Gastroesophageal sphincter (tissue), 4 donors: ENCODE measurements around the gene TULP1. TPM values are rescaled to one million over a fixed set of nuclear protein-coding genes. Genes with fewer than 3 reads are reported as not detected.
A peak's percentile ranks its signal among the peaks of the same experiment; 100 is the strongest.

ENCODE experiments used
- ATAC-seq: fragments of 150-250 bp; one replicate; pipeline ENCODE4 v1.9.1; 2016; ENCODE audit warnings: mild to moderate bottlenecking, moderate library complexity
- H3K27ac ChIP-seq, 4 donors: fragments of 200-600 bp; sonication (generic) in 3 of 4; 1 replicate in 3 of 4; 2 replicates in 1 of 4; pipeline ENCODE4 v1.5.1; 2016 to 2019
- H3K27me3 ChIP-seq: fragments of 200-600 bp; sonication (generic); one replicate; pipeline ENCODE4 v1.5.1; 2019
- H3K36me3 ChIP-seq, 2 donors: fragments of 200-600 bp; sonication (generic); one replicate each; pipeline ENCODE4 v1.5.1; 2019; ENCODE audit warnings: control low read depth in 1 of 2
- H3K4me1 ChIP-seq, 3 donors: fragments of 200-600 bp; sonication (generic); 1 replicate in 2 of 3; 2 replicates in 1 of 3; pipeline ENCODE4 v1.5.1; 2016 to 2019; ENCODE audit warnings: control low read depth in 2 of 3
- H3K4me3 ChIP-seq, 2 donors: fragments of 200-600 bp; sonication (generic); one replicate each; pipeline ENCODE4 v1.5.1; 2019; ENCODE audit warnings: mild to moderate bottlenecking in 1 of 2, moderate library complexity in 1 of 2
- H3K9me3 ChIP-seq, 3 donors: fragments of 200-600 bp; sonication (generic); one replicate each; pipeline ENCODE4 v1.5.1; 2017 to 2019; ENCODE audit warnings: control low read depth in 2 of 3
- CTCF ChIP-seq, 4 experiments: fragments of 200-600 bp in 2 of 4; fragments of 450-650 bp in 2 of 4; sonication (generic) in 1 of 4; IDR thresholded peaks; one replicate each; pipeline ENCODE4 v1.5.1; 2017 to 2019; ENCODE audit warnings: antibody characterized with exemption in 4 of 4, mild to moderate bottlenecking in 2 of 4, moderate library complexity in 2 of 4
- EP300 ChIP-seq: sonication (generic); formaldehyde crosslinking; IDR thresholded peaks from one replicate; pipeline ENCODE4 v1.6.1; 2017; ENCODE audit warnings: antibody characterized with exemption, mild to moderate bottlenecking
- POLR2A ChIP-seq, 2 donors: fragments of 450-650 bp; IDR thresholded peaks; one replicate each; pipeline ENCODE4 v1.6.1; 2017; ENCODE audit warnings: antibody characterized with exemption in 2 of 2, mild to moderate bottlenecking in 2 of 2, moderate library complexity in 1 of 2
- POLR2AphosphoS5 ChIP-seq: sonication (generic); formaldehyde crosslinking; IDR thresholded peaks from one replicate; pipeline ENCODE4 v1.6.1; 2017; ENCODE audit warnings: antibody characterized with exemption
- WGBS, 2 donors: methylation state at CpG; one replicate each; pipeline ENCODE4 v1.1.5; 2018; ENCODE audit warnings: low coverage in 1 of 2; 5-methylcytosine and 5-hydroxymethylcytosine counted together
- total RNA-seq, 4 donors: library from RNA; depleted of rRNA; stranded (reverse); fragments of >200 nt; gene quantifications; one replicate each; pipeline ENCODE4 v1.1.0, GENCODE V29; 2016

TULP1 gene
- total RNA-seq, 4 donors from 2014 or later, result 0.89 TPM; not detected in 3

- Histone ChIP-seq H3K9me3 (no peaks in the 10 kb centered on the region), H3K27me3 (no peaks in the 10 kb centered on the region), H3K4me1 (peaks cover 5 to 100% (median 70%) of the 10 kb centered on the region in 3 donors), H3K4me3 (no peak overlapping the region), H3K27ac (peak overlapping the region; percentile 90 to 100 (median 98)), H3K36me3 (peaks cover 0 to 15% of the 10 kb centered on the region in 2 donors)
- ATAC-seq, result no peak
- TF ChIP-seq CTCF (IDR thresholded peaks at IDR 0.05) (no peak), POLR2AphosphoS5 (no peak), EP300 (no peak), POLR2A (IDR thresholded peaks at IDR 0.05) (no peak)
- WGBS, 2 donors, result 47 to 49% methylated on average over 7 to 9 of the region's 9 CpGs
These were observed 24.2 kb downstream of the TULP1 start for GRCh38 chr6:35488517-35488862.

GRCh38 chr6:35487658-35488516 lies 24.8 kb downstream of the TULP1 start:
- WGBS, 2 donors, result 41 to 63% methylated on average over 2 of the region's 9 CpGs
- peaks cover 0 to 21% of the 10 kb centered on the region in 2 donors for H3K36me3 ChIP-seq
- H3K27me3 ChIP-seq, result no peaks in the 10 kb centered on the region
- H3K9me3 ChIP-seq, result no peaks in the 10 kb centered on the region
- peak overlapping the region; percentile 90 to 100 (median 98) for H3K27ac ChIP-seq
- ATAC-seq, result peak; percentile 29
- TF ChIP-seq EP300, result no peak
- TF ChIP-seq POLR2A (IDR thresholded peaks at IDR 0.05), result no peak
- no peak for TF ChIP-seq CTCF (IDR thresholded peaks at IDR 0.05)
- peak; percentile 57 for TF ChIP-seq POLR2AphosphoS5
- no peak overlapping the region for H3K4me3 ChIP-seq
- H3K4me1 ChIP-seq, result peaks cover 5 to 100% (median 65%) of the 10 kb centered on the region in 3 donors

GRCh38 chr6:35486005-35486925 lies 26.4 kb downstream of the TULP1 start:
- Histone ChIP-seq H3K9me3 (no peaks in the 10 kb centered on the region), H3K4me1 (peaks cover 5 to 98% (median 53%) of the 10 kb centered on the region in 3 donors), H3K27ac (peak overlapping the region; percentile 90 to 100 (median 98)), H3K36me3 (peaks cover 0 to 32% of the 10 kb centered on the region in 2 donors), H3K27me3 (no peaks in the 10 kb centered on the region), H3K4me3 (peak overlapping the region in 1 of 2 donors; percentile 38)
- TF ChIP-seq POLR2A (IDR thresholded peaks at IDR 0.05), result no peak
- no peak for TF ChIP-seq CTCF (IDR thresholded peaks at IDR 0.05)
- TF ChIP-seq POLR2AphosphoS5, result peak; percentile 48
- no peak for TF ChIP-seq EP300
- peak; percentile 9 for ATAC-seq
- 6% methylated on average over 5 of the region's 61 CpGs; no CpG with 5 or more reads in 1 of the 2 donors for WGBS, 2 donors

GRCh38 chr6:35485402-35485877 lies 27.3 kb downstream of the TULP1 start:
- Histone ChIP-seq H3K27me3 (no peaks in the 10 kb centered on the region), H3K4me3 (peak overlapping the region in 1 of 2 donors; percentile 38), H3K27ac (peak overlapping the region; percentile 90 to 100 (median 98)), H3K36me3 (peaks cover 0 to 38% of the 10 kb centered on the region in 2 donors), H3K4me1 (peaks cover 5 to 97% (median 44%) of the 10 kb centered on the region in 3 donors), H3K9me3 (no peaks in the 10 kb centered on the region)
- 31% methylated on average over 2 of the region's 11 CpGs; no CpG with 5 or more reads in 1 of the 2 donors for WGBS, 2 donors
- TF ChIP-seq POLR2A (IDR thresholded peaks at IDR 0.05) (no peak), POLR2AphosphoS5 (no peak), EP300 (no peak), CTCF (IDR thresholded peaks at IDR 0.05) (no peak)
- ATAC-seq, result peak; percentile 38
